Measurements from ENCODE around the gene PTPN1. TPM values are rescaled to one million over a fixed set of nuclear protein-coding genes. Genes with fewer than 3 reads are reported as not detected.

Gene PTPN1
- total RNA-seq: 22.6 and 44.7 TPM in 2 replicates

DNA sequence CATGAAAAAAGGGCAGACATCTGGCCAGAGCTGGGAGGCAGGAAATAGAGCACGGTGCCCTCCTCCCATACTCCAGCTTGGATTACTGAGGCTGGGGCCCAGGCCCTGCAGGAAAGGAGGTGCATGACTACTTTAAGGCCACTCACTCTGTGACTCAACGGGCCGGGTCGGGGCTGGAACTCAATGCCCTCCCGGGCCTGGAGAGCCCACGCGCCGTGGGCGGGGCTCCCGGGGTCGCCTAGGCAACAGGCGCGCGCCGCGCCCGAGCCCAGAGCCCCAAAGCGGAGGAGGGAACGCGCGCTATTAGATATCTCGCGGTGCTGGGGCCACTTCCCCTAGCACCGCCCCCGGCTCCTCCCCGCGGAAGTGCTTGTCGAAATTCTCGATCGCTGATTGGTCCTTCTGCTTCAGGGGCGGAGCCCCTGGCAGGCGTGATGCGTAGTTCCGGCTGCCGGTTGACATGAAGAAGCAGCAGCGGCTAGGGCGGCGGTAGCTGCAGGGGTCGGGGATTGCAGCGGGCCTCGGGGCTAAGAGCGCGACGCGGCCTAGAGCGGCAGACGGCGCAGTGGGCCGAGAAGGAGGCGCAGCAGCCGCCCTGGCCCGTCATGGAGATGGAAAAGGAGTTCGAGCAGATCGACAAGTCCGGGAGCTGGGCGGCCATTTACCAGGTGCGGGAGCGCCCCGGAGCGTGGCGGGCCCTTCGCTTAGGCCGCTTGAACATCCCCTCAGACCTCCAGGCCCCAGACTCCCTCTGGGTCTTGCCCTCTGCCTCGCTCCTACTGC, at the start of gene PTPN1:
Gene PTPN1 (plus strand): TSS at position 461 of the 783 bp plus-strand sequence. CDS start 145 bp downstream, at position 606.

Other genes starting within 250 kb of the PTPN1 start
- 1.2 and 8.6 TPM in 2 replicates for gene RIPOR3, start 181.2 kb downstream of the PTPN1 start, total RNA-seq
- 0.37 and 0.59 TPM in 2 replicates for gene PARD6B, start 221.2 kb downstream of the PTPN1 start, total RNA-seq